Keratinocyte (primary cell): ENCODE measurements around the gene CREG2. TPM values are rescaled to one million over a fixed set of nuclear protein-coding genes. Genes with fewer than 3 reads are reported as not detected.

Experiments used
- DNase-seq: peaks from one replicate; pipeline ENCODE4 v3.0.0-alpha.2; 2011; ENCODE audit warnings: low read depth, missing footprints, low spot score
- FAIRE-seq: peaks from 2 replicates; lab custom pipeline; 2011; peaks lifted over from hg19 to GRCh38; lab: Jason Lieb, UNC
- H2AFZ ChIP-seq: 2 replicates; pipeline ENCODE4 v1.6.0; 2012; ENCODE audit warnings: low read length, control low read depth, inconsistent platforms; ENCODE audit not compliant: control insufficient read depth
- H3K27ac ChIP-seq: 2 replicates; pipeline ENCODE4 v1.5.1; 2011; ENCODE audit warnings: low read length; ENCODE audit not compliant: control insufficient read depth, insufficient read depth
- H3K27me3 ChIP-seq: 3 replicates; pipeline ENCODE4 v1.6.0; 2011; ENCODE audit warnings: low read length; ENCODE audit not compliant: control insufficient read depth, insufficient read depth; ENCODE audit errors: extremely low read depth
- H3K36me3 ChIP-seq, 2 experiments: 2 replicates in 1 of 2; 3 replicates in 1 of 2; pipeline ENCODE4 v1.5.1; 2011; ENCODE audit warnings: low read length in 2 of 2, mild to moderate bottlenecking in 1 of 2; ENCODE audit not compliant: control insufficient read depth in 2 of 2, insufficient read depth in 2 of 2; ENCODE audit errors: extremely low read depth in 1 of 2
- H3K4me1 ChIP-seq: 3 replicates; pipeline ENCODE4 v1.5.1; 2011; ENCODE audit warnings: low read length; ENCODE audit not compliant: control insufficient read depth, insufficient read depth; ENCODE audit errors: extremely low read depth
- H3K4me2 ChIP-seq: 3 replicates; pipeline ENCODE4 v1.6.0; 2011; ENCODE audit warnings: low read depth, low read length; ENCODE audit not compliant: control insufficient read depth, insufficient read depth; ENCODE audit errors: extremely low read depth
- H3K4me3 ChIP-seq, 3 experiments: fragments of 200-600 bp in 1 of 3; sonication (generic) in 1 of 3; 2 replicates in 2 of 3; 3 replicates in 1 of 3; pipeline ENCODE4 v1.5.1; 2011 to 2016; ENCODE audit warnings: low read length in 3 of 3, mild to moderate bottlenecking in 3 of 3, control low read depth in 2 of 3, inconsistent platforms in 1 of 3, low read depth in 1 of 3, mixed read lengths in 1 of 3, mixed run types in 1 of 3, moderate library complexity in 1 of 3; ENCODE audit not compliant: control insufficient read depth in 2 of 3, insufficient read depth in 2 of 3; ENCODE audit errors: extremely low read depth in 1 of 3
- H3K79me2 ChIP-seq: 2 replicates; pipeline ENCODE4 v1.6.0; 2012; ENCODE audit warnings: low read length; ENCODE audit not compliant: control insufficient read depth, insufficient read depth
- H3K9ac ChIP-seq: 3 replicates; pipeline ENCODE4 v1.6.0; 2011; ENCODE audit warnings: low read length; ENCODE audit not compliant: control insufficient read depth, insufficient read depth; ENCODE audit errors: extremely low read depth
- H3K9me1 ChIP-seq: 3 replicates; pipeline ENCODE4 v1.6.0; 2011; ENCODE audit warnings: low read length; ENCODE audit not compliant: control insufficient read depth, insufficient read depth; ENCODE audit errors: extremely low read depth
- H3K9me3 ChIP-seq: 2 replicates; pipeline ENCODE4 v1.5.1; 2012; ENCODE audit warnings: low read depth, low read length; ENCODE audit not compliant: control insufficient read depth
- H4K20me1 ChIP-seq: 3 replicates; pipeline ENCODE4 v1.6.0; 2011; ENCODE audit warnings: low read length; ENCODE audit not compliant: control insufficient read depth, insufficient read depth; ENCODE audit errors: extremely low read depth
- CTCF ChIP-seq, 3 experiments: IDR thresholded peaks in 1 of 3; conservative IDR thresholded peaks in 1 of 3; optimal IDR thresholded peaks in 1 of 3; 2 replicates in 2 of 3; 3 replicates in 1 of 3; pipeline versions ENCODE3 to v1.5.1; 2011; ENCODE audit warnings: low read length in 3 of 3, mild to moderate bottlenecking in 3 of 3, moderate library complexity in 2 of 3, control low read depth in 1 of 3, inconsistent platforms in 1 of 3; ENCODE audit not compliant: insufficient read depth in 2 of 3; ENCODE audit errors: extremely low read depth in 1 of 3
- EZH2 ChIP-seq: IDR thresholded peaks from one replicate; pipeline ENCODE4 v1.6.1; 2012; ENCODE audit warnings: inconsistent platforms, mild to moderate bottlenecking, low read length, moderate library complexity
- dilution Hi-C: fragments of 300-500 bp; cut with MboI; formaldehyde crosslinking; loops from one replicate; pipeline ENCODE4 v1.7.0; 2020; ENCODE audit warnings: low sequenced_read_pairs; ENCODE audit not compliant: extremely low pct_ligation_motif_present
- polyA minus RNA-seq, 3 experiments: library from RNA; depleted of rRNA, polyadenylated mRNA; stranded (reverse); fragments of >200 nt; gene quantifications; 1 replicate in 1 of 3; 2 replicates in 1 of 3; 3 replicates in 1 of 3; pipeline ENCODE4 v1.2.3, GENCODE V29; 2011
- polyA plus RNA-seq, 5 experiments: library from polyadenylated mRNA; depleted of rRNA in 3 of 5; stranded (reverse) in 3 of 5; stranded (forward) in 1 of 5; unstranded in 1 of 5; fragments of >200 nt; gene quantifications; 1 replicate in 1 of 5; 2 replicates in 3 of 5; 3 replicates in 1 of 5; pipeline versions ENCODE4 v1.2.1 to v1.2.3, GENCODE V29; 2011 to 2012; ENCODE audit warnings: missing spikeins in 2 of 5, low read depth in 1 of 5, low replicate concordance in 1 of 5

CREG2 gene
- polyA plus RNA-seq (1.7 to 2.8 TPM (median 1.8 TPM) in 3 replicates), polyA minus RNA-seq (0.19 to 0.96 TPM in 2 of 3 replicates, not detected in the other)
- polyA plus RNA-seq (2011; ENCODE audit: low read depth), result 0.20 TPM
- polyA plus RNA-seq (2011; cell fraction: cytosol; rRNA removed), result 1.3 and 3.0 TPM in 2 replicates
- 1.8 and 2.5 TPM in 2 replicates for polyA plus RNA-seq (2011; cell fraction: nucleus; rRNA removed)
- polyA plus RNA-seq (2012; ENCODE audit: low replicate concordance), result 0.54 and 1.1 TPM in 2 replicates
- 0.96 TPM for polyA minus RNA-seq (2011; cell fraction: cytosol; rRNA and poly(A)+ RNA removed)
- polyA minus RNA-seq (2011; cell fraction: nucleus; rRNA and poly(A)+ RNA removed), result 1.2 and 2.2 TPM in 2 replicates

GRCh38 chr2:101387151-101387834, at the start of gene CREG2:
TSS of gene CREG2 (minus strand) at chr2:101387503. CDS start at chr2:101387457, 46 bp downstream.
- Histone ChIP-seq H2AFZ (peak within 1 kb of the TSS; percentile 90), H3K27ac (no peak within 1 kb of the TSS), H4K20me1 (no peaks in the 10 kb centered on the region), H3K36me3 (no peaks in the 10 kb centered on the region), H3K9ac (peak within 1 kb of the TSS; percentile 55), H3K4me3 (peak within 1 kb of the TSS; percentile 36 to 70 (median 70)), H3K4me2 (peak within 1 kb of the TSS; percentile 92), H3K27me3 (peaks cover 6% of the 10 kb centered on the region), H3K79me2 (no peaks in the 10 kb centered on the region), H3K4me1 (peaks cover 16% of the 10 kb centered on the region), H3K9me1 (no peaks in the 10 kb centered on the region), H3K9me3 (no peaks in the 10 kb centered on the region)
- DNase-seq (no peak), FAIRE-seq (no peak)
- TF ChIP-seq EZH2 (no peak), CTCF (optimal IDR thresholded peaks at IDR 0.05 in 1 of 3, IDR thresholded peaks at IDR 0.05 in 1 of 3, conservative IDR thresholded peaks at IDR 0.05 in 1 of 3; ENCODE audit: extremely low read depth in 1 of 3, insufficient read depth in 2 of 3, low read length in 3 of 3) (peak in 2 of 3 experiments; percentile 59 to 72)
- dilution Hi-C loops, result no loop called here

- Histone ChIP-seq H2AFZ (peak overlapping the region; percentile 86), H3K4me3 (peak overlapping the region in 1 of 3 experiments; percentile 41)
- peak; percentile 13 for FAIRE-seq
These were observed 47.9 kb upstream of the CREG2 start for GRCh38 chr2:101435001-101435862.

More at GRCh38 chr2:101435001-101435862, 47.9 kb upstream of the CREG2 start:
- Histone ChIP-seq H3K36me3 (no peaks in the 10 kb centered on the region), H3K27ac (no peak overlapping the region), H3K4me1 (peaks cover 8% of the 10 kb centered on the region), H3K9me3 (no peaks in the 10 kb centered on the region), H4K20me1 (no peaks in the 10 kb centered on the region), H3K79me2 (no peaks in the 10 kb centered on the region), H3K9ac (peak overlapping the region; percentile 18), H3K9me1 (no peaks in the 10 kb centered on the region), H3K27me3 (no peaks in the 10 kb centered on the region), H3K4me2 (peak overlapping the region; percentile 81)
- TF ChIP-seq EZH2 (no peak), CTCF (optimal IDR thresholded peaks at IDR 0.05 in 1 of 3, IDR thresholded peaks at IDR 0.05 in 1 of 3, conservative IDR thresholded peaks at IDR 0.05 in 1 of 3; ENCODE audit: extremely low read depth in 1 of 3, insufficient read depth in 2 of 3, low read length in 3 of 3) (no peak)
- dilution Hi-C loops, result no loop called here
- DNase-seq, result no peak
